EH (cell line): ENCODE measurements around the gene GPR157.
"Not testable (repeated sequence)": the region's sequence is repeated elsewhere in the genome, so short reads cannot be mapped to it uniquely, and the experiment has no call there.

Experiments used
- DNase-seq: peaks from one replicate; pipeline ENCODE4 v3.0.0-alpha.2; 2015; ENCODE audit warnings: low read depth

Gene GPR157

DNA sequence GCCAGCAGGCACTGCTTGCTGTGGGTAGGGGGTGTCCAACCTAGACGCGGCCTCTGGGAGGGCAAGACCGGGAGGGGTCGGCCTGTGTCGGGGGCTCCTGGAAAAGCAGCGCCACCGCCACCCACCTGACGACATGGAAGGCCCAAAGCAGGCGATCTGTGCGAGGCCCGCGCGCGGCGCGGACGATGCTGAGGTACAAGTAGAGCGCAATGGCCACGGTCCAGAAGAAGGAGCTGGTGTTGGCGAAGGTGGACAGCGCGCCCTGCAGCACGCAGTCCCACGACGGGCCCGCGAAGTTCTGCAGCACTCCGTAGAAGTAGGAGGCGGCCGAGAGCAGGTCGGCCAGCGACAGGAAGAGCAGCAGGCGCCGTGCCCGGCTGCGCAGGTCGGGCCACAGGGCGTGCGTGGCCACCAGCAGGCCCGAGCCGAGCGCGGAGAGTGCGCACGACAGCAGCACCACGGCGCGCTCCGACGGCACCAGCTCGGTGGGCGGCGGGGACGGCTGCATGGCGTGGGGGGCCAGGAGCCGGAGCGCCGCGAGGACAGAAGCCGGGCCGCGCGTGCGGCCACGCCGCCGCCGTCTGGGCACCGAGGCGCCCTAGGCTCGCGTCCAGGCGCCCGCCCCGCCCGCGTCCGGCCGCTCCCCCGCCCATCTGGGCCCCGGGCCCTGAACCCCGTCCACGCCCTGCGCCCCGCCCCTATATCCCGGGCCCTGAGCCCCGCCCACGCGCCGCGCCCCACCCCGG, at the start of gene GPR157:
GPR157 (minus strand) TSS at position 583 of the 746 bp plus-strand sequence; CDS start at position 508, 75 bp downstream.
- peak; percentile 79 for DNase-seq

- DNase-seq = no peak
These were observed 45.9 kb upstream of the GPR157 start for GRCh38 chr1:9174762-9175161.

GRCh38 chr1:9174243-9174642, 45.3 kb upstream of the GPR157 start:
- no peak for DNase-seq

DNA sequence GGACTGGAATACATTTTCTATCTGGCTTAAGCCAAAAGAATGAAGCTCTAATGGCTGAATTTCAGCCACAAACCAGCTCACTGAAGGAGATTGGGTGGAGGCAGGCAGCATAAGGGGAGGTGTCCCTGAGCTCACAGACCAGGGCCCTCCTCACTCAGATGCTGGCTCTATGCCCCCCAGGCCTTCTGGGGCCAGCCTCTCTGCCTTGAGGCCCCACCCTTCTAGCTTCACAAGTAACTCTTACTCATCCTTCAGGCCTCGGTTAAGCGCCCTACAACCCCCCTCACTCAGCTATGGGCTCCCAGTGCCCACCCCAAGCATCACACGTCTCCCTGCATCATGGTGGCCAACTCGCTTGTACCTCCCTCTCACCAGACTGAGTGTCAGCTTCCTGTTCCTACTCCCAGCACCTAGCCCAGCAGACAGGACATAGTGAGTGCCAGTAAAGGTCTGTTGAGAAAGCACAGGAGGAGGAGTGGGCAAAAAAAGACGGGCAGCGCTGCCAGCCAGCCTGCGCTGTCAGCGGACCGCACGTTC, 40.8 kb upstream of the GPR157 start:
- no peak for DNase-seq

DNA sequence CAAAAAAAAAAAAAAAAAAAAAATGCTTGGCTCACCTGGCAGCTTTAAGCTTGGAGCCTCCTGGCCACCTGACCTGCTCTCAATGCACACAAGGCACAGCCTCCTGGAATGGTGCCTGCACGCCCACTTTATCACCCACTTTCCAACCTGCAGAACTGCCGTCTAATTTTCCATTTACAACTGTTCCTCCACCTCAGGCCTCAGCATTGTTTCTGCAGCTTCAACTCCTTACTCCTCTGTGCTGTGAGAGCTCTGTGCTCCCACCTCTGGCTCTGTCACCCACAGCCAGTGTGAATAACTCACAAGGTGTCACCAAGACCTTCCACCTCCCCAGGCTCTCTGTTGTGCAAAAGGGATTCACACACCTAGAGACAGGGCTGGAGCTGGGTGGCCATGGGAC, 38.7 kb upstream of the GPR157 start:
- DNase-seq = no peak

DNA sequence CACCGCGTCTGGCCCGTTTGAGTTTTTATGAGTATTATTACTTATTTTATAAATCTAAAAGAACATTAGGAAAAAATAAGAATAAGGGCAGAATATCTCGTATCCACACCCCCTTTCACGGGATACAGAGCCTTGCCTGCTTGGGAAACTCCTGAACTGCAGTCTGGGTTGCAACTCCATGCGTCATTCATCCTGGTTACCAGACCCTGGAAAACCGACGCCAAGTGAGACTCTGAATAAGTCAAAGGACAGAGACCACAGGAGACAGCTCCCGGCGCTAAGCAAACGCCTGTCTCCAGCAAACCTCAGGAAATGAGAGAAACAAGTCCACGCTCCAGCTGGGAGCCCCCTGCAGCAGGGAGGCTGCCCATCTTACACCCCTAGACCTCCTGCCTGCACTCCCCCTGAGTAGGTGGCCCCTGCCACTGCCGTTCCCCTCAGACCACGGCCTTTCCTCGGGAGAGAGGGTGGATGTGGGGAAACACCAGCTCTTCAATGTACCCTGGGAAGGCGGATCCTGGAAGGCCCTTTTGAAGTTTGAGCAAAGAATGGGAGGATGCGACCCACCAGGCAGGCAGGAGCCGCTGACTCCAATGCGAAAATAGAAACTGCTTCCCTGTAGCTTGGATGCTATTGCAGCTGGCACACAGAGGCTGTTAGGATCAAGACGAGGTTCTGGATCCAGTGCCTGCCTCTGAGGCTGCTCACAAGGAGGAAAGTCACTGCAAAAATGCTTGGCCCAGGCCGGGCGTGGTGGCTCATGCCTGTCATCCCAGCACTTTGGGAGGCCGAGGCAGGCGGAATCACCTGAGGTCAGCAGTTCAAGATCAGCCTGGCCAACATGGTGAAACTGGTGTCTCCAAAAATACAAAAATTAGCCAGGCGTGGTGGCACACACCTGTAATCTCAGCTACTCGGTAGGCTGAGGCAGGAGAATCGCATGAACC, 37.7 kb upstream of the GPR157 start:
- no peak for DNase-seq

DNA sequence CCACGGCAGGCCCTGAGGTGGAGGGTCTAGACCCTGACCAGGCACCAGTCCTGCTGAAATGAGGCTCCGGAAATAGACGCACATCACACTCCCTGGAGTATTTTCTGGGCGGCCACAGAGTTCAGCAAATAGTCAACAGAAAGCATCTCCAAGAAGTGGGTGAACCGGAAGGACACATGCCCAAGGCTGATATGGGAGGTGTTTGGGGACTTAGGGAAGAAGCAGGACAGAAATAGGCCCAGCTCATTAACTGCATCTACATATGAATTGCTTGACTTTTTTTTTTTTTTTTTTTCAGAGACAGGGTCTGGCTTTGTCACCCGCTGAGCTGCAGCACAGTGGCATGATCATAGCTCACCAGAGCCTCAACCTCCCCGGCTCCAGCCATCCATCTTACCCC, 36.5 kb upstream of the GPR157 start:
- no peak for DNase-seq

GRCh38 chr1:9164919-9165318, 36.0 kb upstream of the GPR157 start:
- DNase-seq = no peak

GRCh38 chr1:9164532-9164900, 35.6 kb upstream of the GPR157 start:
- DNase-seq = peak; percentile 47

- no peak for DNase-seq
These were observed 33.1 kb upstream of the GPR157 start for GRCh38 chr1:9161963-9162362.

DNA sequence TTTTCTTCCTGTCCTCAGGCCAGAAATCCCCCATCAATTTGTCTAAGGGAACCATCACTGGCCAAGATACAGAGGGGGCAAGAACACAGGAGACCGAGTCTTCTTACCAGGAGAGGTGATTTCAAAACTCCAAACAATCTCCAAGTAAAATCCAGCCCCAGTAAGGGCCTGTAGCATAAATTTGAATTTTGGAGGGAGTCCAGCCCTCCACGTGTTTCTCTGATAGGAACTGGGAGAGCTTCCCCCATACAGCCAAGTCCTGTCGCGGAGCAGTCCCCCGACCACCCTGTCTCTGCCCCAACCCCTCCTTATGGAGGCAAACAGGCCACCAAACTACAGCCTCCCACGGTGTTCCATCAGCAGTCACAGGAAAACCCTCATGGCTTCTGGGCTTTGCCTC, 32.4 kb upstream of the GPR157 start:
- DNase-seq = no peak

DNA sequence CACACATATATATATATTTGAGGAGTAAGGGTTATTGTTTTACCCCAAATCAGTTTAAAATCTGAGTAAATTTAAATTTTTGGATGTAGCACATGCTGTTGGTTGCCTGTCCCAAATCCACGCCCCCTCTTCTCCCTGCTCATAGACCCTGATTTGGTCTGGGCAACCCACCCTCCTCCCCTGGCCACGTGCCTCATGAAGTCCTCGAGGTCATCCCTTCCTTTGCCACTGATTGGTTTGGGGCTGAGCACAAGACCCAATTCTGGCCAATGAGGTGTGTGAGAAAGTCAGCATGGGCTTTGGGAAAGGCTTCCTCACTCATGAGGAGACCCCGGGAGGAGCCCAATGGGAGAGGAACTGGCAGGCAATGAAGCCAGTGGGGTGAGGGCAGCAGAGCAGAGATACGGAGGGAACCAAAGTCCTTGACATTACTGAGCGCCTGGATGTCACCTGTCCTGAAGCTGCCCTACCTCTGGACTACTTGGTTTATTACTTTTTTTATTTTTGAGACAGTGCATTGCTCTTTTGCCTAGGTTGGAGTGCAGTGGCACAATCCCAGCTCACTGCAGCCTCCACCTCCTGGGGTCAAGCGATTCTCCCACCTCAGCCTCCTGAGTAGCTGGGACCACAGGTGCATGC, 31.3 kb upstream of the GPR157 start:
- no peak for DNase-seq

- DNase-seq = no peak
These were observed 27.0 kb upstream of the GPR157 start for GRCh38 chr1:9155879-9156278.

- not testable (repeated sequence) for DNase-seq
These were observed 26.5 kb upstream of the GPR157 start for GRCh38 chr1:9155405-9155804.

- no peak for DNase-seq
These were observed 24.2 kb upstream of the GPR157 start for GRCh38 chr1:9153152-9153551.

DNA sequence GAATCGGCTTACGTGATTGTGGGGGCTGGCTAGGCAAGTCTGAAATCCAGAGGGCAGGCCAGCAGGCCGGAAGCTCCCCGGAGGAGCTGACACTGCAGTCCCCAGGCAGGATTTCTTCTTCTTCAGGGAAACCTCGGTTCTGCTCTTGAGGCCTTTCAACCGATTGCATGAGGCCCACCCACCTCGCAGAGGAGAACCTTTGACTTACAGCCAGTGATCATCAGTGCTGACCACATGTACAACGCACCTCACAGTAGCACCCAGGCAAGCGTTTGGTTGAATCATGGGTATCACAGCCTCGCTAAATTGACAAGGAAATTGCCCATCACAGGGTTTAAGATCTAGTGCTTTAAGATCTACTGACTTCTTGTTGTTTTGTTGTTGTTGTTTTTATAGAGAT, 23.6 kb upstream of the GPR157 start:
- DNase-seq = no peak

- DNase-seq = no peak
These were observed 22.5 kb upstream of the GPR157 start for GRCh38 chr1:9151328-9151860.

- peak; percentile 20 for DNase-seq
These were observed 21.9 kb upstream of the GPR157 start for GRCh38 chr1:9150582-9151327.

DNA sequence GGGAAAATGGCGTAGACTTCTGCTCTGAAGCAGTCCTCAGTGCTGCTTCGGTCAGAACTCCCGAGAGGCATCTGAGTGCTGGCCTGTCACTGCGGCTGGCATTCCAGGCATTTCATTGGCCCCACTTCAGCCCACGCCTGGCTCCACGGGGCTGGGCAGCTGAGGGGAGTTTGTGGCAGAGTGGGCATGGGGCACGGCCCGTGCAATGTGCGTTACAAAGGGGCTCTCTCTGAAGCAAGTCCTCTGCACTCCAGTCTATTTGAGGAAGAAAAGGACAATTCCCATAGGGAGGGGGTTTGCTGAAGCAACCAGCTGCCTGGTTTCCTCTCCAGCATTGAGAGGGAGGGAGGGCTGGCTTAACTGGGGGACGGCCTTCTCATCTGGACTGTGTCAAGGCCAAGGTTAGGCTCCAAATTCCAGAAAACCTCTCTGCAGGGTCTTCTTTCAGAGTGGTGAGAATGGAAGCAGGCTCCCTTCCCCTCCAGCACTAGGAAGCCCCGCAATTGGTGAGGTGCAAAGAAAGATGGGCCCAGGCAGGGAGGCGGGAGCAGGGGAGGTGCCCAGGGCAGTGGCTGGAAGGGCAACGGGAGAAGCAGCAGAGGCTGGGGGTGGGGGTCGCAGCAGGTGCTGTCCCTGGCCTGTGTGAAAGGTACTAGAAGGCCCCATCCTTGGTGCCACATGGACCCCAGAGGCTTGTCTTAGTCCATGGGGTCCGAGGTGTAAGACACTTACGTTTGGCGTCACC, 21.1 kb upstream of the GPR157 start:
- DNase-seq = no peak

DNA sequence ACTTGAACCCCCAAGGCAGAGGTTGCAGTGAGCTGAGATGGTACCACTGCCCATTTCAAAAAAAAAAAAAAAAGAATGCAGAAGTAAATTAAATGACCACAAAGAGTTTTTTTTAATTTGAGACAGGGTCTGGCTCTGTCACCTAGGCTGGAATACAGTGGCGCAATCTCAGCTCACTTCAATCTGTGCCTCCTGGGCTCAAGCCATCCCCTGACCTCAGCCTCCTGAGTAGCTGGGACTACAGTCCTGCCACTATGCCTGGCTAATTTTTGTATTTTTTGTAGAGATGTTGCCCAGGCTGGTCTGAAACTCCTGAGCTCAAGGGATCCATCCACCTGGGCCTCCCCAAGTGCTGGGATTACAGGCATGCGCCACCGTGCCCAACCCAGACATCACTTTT, 20.2 kb upstream of the GPR157 start:
- no peak for DNase-seq

DNA sequence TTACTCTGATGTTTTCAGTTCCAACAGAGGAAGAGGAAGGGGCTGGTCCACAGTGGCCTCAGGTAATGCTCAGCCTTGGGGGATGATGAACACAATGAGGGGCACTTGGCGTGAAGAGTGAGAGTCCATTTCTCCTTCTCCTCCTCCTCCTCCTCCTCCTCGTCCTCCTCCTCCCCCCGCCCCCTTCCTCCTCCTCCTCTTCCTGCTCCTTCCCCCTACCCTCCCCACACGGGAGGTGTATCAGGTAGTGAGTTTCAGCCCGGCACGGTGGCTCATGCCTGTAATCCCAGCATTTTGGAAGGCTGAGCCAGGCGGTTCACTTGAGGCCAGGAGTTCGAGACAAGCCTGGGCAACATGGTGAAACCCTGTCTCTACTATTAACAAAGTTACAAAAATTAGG, 17.3 kb upstream of the GPR157 start:
- DNase-seq = no peak
